OCI-LY3 (cell line): Measurements from ENCODE around the gene TTC7B.

Experiments
- H2AFZ ChIP-seq: fragments of 200-600, 300-600 bp; shearing (Covaris generic); 2 replicates; pipeline ENCODE4 v1.6.0; 2014; ENCODE audit warnings: antibody characterized with exemption, low read depth, low read length
- H3K27ac ChIP-seq: fragments of 200-600, 300-600 bp; sonication (generic); 2 replicates; pipeline ENCODE4 v1.5.1; 2014; ENCODE audit warnings: mild to moderate bottlenecking, low read length, moderate library complexity, mixed read lengths
- H3K27me3 ChIP-seq: fragments of 200-600, 300-600 bp; sonication (generic); 2 replicates; pipeline ENCODE4 v1.6.1; 2014; ENCODE audit warnings: low read depth, low read length, mixed read lengths
- H3K36me3 ChIP-seq: fragments of 200-600, 300-600 bp; sonication (generic); replicated peaks from 2 replicates; pipeline ENCODE3; 2014; ENCODE audit warnings: low read depth, low read length, mixed read lengths
- H3K4me1 ChIP-seq: fragments of 300-600, 200-600 bp; sonication (generic); 2 replicates; pipeline ENCODE4 v1.6.1; 2014; ENCODE audit warnings: low read length, mixed read lengths
- H3K4me2 ChIP-seq: fragments of 200-600, 300-600 bp; sonication (generic); 2 replicates; pipeline ENCODE4 v1.6.1; 2014; ENCODE audit warnings: low read length, mixed read lengths
- H3K4me3 ChIP-seq: fragments of 300-600, 200-600 bp; sonication (generic); 2 replicates; pipeline ENCODE4 v1.5.1; 2014; ENCODE audit warnings: antibody characterized with exemption, mild to moderate bottlenecking, low read length, moderate library complexity
- H3K79me2 ChIP-seq: fragments of 300-600, 200-600 bp; shearing (Covaris generic); 2 replicates; pipeline ENCODE4 v1.6.1; 2014; ENCODE audit warnings: mild to moderate bottlenecking, low read length, mixed read lengths
- H3K9ac ChIP-seq: fragments of 300-600, 200-600 bp; shearing (Covaris generic); 2 replicates; pipeline ENCODE4 v1.6.0; 2014; ENCODE audit warnings: mild to moderate bottlenecking, low read length, moderate library complexity
- H3K9me3 ChIP-seq: fragments of 200-600, 300-600 bp; shearing (Covaris generic); 2 replicates; pipeline ENCODE4 v1.6.1; 2014; ENCODE audit warnings: low read length, mixed read lengths; ENCODE audit not compliant: insufficient read depth
- H4K20me1 ChIP-seq: fragments of 200-600, 300-600 bp; sonication (generic); 2 replicates; pipeline ENCODE4 v1.6.1; 2016; ENCODE audit warnings: low read length, mixed read lengths; ENCODE audit not compliant: insufficient read depth
- EZH2phosphoT487 ChIP-seq: fragments of 200-600 bp; shearing (Covaris generic); IDR thresholded peaks from 2 replicates; pipeline ENCODE4 v1.6.1; 2018; ENCODE audit warnings: antibody characterized with exemption, mixed run types, low read depth
- TF ChIP-seq, protein P1 (sequence below): fragments of 200-600, 300-600 bp; sonication (generic); IDR thresholded peaks from 2 replicates; pipeline ENCODE4 v1.5.1; 2014; ENCODE audit warnings: antibody characterized with exemption, low read length, low read depth

The TTC7B gene

GRCh38 chr14:90814806-90815571, 1.2 kb downstream of the TTC7B start:
- peak overlapping the region; percentile 84 for H3K4me2 ChIP-seq
- no peak overlapping the region for H2AFZ ChIP-seq

GRCh38 chr14:90813442-90813841, 2.8 kb downstream of the TTC7B start:
- H3K79me2 ChIP-seq = peaks cover 7% of the 10 kb centered on the region

More at GRCh38 chr14:90814806-90815571, 1.2 kb downstream of the TTC7B start:
- Histone ChIP-seq H4K20me1 (no peaks in the 10 kb centered on the region), H3K36me3 (no peaks in the 10 kb centered on the region), H3K9ac (no peak overlapping the region), H3K79me2 (peaks cover 7% of the 10 kb centered on the region), H3K4me1 (peaks cover 11% of the 10 kb centered on the region), H3K27ac (no peak overlapping the region), H3K9me3 (no peaks in the 10 kb centered on the region), H3K4me3 (peak overlapping the region; percentile 91), H3K27me3 (no peaks in the 10 kb centered on the region; the same call in 1 of the 2 replicates)
- TF ChIP-seq, protein P1, sequence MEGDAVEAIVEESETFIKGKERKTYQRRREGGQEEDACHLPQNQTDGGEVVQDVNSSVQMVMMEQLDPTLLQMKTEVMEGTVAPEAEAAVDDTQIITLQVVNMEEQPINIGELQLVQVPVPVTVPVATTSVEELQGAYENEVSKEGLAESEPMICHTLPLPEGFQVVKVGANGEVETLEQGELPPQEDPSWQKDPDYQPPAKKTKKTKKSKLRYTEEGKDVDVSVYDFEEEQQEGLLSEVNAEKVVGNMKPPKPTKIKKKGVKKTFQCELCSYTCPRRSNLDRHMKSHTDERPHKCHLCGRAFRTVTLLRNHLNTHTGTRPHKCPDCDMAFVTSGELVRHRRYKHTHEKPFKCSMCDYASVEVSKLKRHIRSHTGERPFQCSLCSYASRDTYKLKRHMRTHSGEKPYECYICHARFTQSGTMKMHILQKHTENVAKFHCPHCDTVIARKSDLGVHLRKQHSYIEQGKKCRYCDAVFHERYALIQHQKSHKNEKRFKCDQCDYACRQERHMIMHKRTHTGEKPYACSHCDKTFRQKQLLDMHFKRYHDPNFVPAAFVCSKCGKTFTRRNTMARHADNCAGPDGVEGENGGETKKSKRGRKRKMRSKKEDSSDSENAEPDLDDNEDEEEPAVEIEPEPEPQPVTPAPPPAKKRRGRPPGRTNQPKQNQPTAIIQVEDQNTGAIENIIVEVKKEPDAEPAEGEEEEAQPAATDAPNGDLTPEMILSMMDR = no peak
- TF ChIP-seq EZH2phosphoT487 = no peak

GRCh38 chr14:90812109-90812508, 4.1 kb downstream of the TTC7B start:
- H3K4me3 ChIP-seq = no peak overlapping the region
- H3K36me3 ChIP-seq = no peaks in the 10 kb centered on the region
- no peaks in the 10 kb centered on the region for H4K20me1 ChIP-seq
- no peak overlapping the region for H3K4me2 ChIP-seq
- no peaks in the 10 kb centered on the region; the same call in 1 of the 2 replicates for H3K27me3 ChIP-seq
- H3K4me1 ChIP-seq = peaks cover 14% of the 10 kb centered on the region
- H3K9ac ChIP-seq = no peak overlapping the region
- H3K79me2 ChIP-seq = peaks cover 7% of the 10 kb centered on the region
- H2AFZ ChIP-seq = no peak overlapping the region
- TF ChIP-seq EZH2phosphoT487 = no peak
- TF ChIP-seq, protein P1 = no peak
- no peaks in the 10 kb centered on the region for H3K9me3 ChIP-seq
- no peak overlapping the region for H3K27ac ChIP-seq

More at GRCh38 chr14:90813442-90813841, 2.8 kb downstream of the TTC7B start:
- H3K36me3 ChIP-seq = no peaks in the 10 kb centered on the region
- H3K9me3 ChIP-seq = no peaks in the 10 kb centered on the region
- H2AFZ ChIP-seq = no peak overlapping the region
- TF ChIP-seq, protein P1 = no peak
- TF ChIP-seq EZH2phosphoT487 = no peak
- no peaks in the 10 kb centered on the region; the same call in 1 of the 2 replicates for H3K27me3 ChIP-seq
- H3K9ac ChIP-seq = no peak overlapping the region
- H3K4me2 ChIP-seq = no peak overlapping the region
- H3K4me3 ChIP-seq = no peak overlapping the region
- peaks cover 14% of the 10 kb centered on the region for H3K4me1 ChIP-seq
- H4K20me1 ChIP-seq = no peaks in the 10 kb centered on the region
- H3K27ac ChIP-seq = no peak overlapping the region

- H2AFZ ChIP-seq = no peak overlapping the region
- H3K79me2 ChIP-seq = peaks cover 7% of the 10 kb centered on the region
Observed at GRCh38 chr14:90811641-90812040, 4.6 kb downstream of the TTC7B start.

More at GRCh38 chr14:90811641-90812040, 4.6 kb downstream of the TTC7B start:
- H3K27me3 ChIP-seq = no peaks in the 10 kb centered on the region
- H3K36me3 ChIP-seq = no peaks in the 10 kb centered on the region
- H3K9me3 ChIP-seq = no peaks in the 10 kb centered on the region
- no peaks in the 10 kb centered on the region for H4K20me1 ChIP-seq
- TF ChIP-seq, protein P1 = no peak
- no peak for TF ChIP-seq EZH2phosphoT487
- no peak overlapping the region for H3K9ac ChIP-seq
- peaks cover 10% of the 10 kb centered on the region for H3K4me1 ChIP-seq
- H3K4me2 ChIP-seq = no peak overlapping the region
- no peak overlapping the region for H3K27ac ChIP-seq
- H3K4me3 ChIP-seq = no peak overlapping the region
